Endothelial cell of umbilical vein (primary cell): ENCODE results near the gene OR56B1. TPM values are rescaled to one million over a fixed set of nuclear protein-coding genes. Genes with fewer than 3 reads are reported as not detected.

Experiments
- BruUV-seq: library from RNA; stranded (reverse); fragments of 400-500 nt; replicated peaks from 2 replicates; lab custom pipeline; 2021; lab: Mats Ljungman, UMichigan
- CTCF ChIA-PET: fragments of 300-600, 350-600 bp; sonication (Branson Sonifier 250); formaldehyde crosslinking; loops from one replicate; lab custom pipeline; 2021; ENCODE audit warnings: antibody characterized with exemption, inconsistent platforms; lab: Charles Lee
- POLR2A ChIA-PET: fragments of 300-600, 350-600 bp; sonication (Branson Sonifier 250); formaldehyde crosslinking; loops from one replicate; lab custom pipeline; 2021; ENCODE audit warnings: antibody characterized with exemption, inconsistent platforms; lab: Charles Lee
- DNase-seq: peaks from one replicate; pipeline ENCODE4 v3.0.0-alpha.2; 2011; ENCODE audit warnings: low read depth, low spot score
- FAIRE-seq: peaks from 2 replicates; lab custom pipeline; 2011; peaks lifted over from hg19 to GRCh38; lab: Jason Lieb, UNC
- H2AFZ ChIP-seq: 2 replicates; pipeline ENCODE4 v1.6.0; 2012; ENCODE audit warnings: low read depth, low read length, control low read depth, inconsistent platforms
- H3K27ac ChIP-seq: 2 replicates; pipeline ENCODE4 v1.5.1; 2011; ENCODE audit warnings: low read depth, mild to moderate bottlenecking, control low read depth, low read length, moderate library complexity; ENCODE audit not compliant: insufficient read depth
- H3K27me3 ChIP-seq, 2 experiments: 2 replicates each; pipeline versions ENCODE4 v1.6.0 to v1.6.1; 2011; ENCODE audit warnings: low read length in 2 of 2, mixed read lengths in 1 of 2; ENCODE audit not compliant: control insufficient read depth in 2 of 2, insufficient read depth in 2 of 2
- H3K36me3 ChIP-seq, 2 experiments: 2 replicates in 1 of 2; 3 replicates in 1 of 2; pipeline ENCODE4 v1.5.1; 2011; ENCODE audit warnings: low read length in 2 of 2, mild to moderate bottlenecking in 1 of 2, moderate library complexity in 1 of 2; ENCODE audit not compliant: control insufficient read depth in 2 of 2, insufficient read depth in 2 of 2; ENCODE audit errors: extremely low read depth in 1 of 2
- H3K4me1 ChIP-seq: 3 replicates; pipeline ENCODE4 v1.5.1; 2011; ENCODE audit warnings: mild to moderate bottlenecking, low read length; ENCODE audit not compliant: control insufficient read depth, insufficient read depth; ENCODE audit errors: extremely low read depth
- H3K4me2 ChIP-seq: 2 replicates; pipeline ENCODE4 v1.6.1; 2011; ENCODE audit warnings: low read length, control low read depth, mixed read lengths; ENCODE audit not compliant: insufficient read depth
- H3K4me3 ChIP-seq, 3 experiments: fragments of 200-600 bp in 1 of 3; sonication (generic), shearing (Covaris generic) in 1 of 3; replicated peaks in 1 of 3; 2 replicates each; pipeline ENCODE4 v1.5.1; 2011 to 2016; ENCODE audit warnings: control low read depth in 3 of 3, low read length in 3 of 3, mild to moderate bottlenecking in 2 of 3, inconsistent platforms in 1 of 3, low read depth in 1 of 3, moderate library complexity in 1 of 3; ENCODE audit not compliant: insufficient read depth in 1 of 3
- H3K79me2 ChIP-seq: 2 replicates; pipeline ENCODE4 v1.6.0; 2012; ENCODE audit warnings: low read length, inconsistent platforms; ENCODE audit not compliant: control insufficient read depth, insufficient read depth
- H3K9ac ChIP-seq: replicated peaks from 2 replicates; pipeline ENCODE3; 2011; ENCODE audit warnings: low read length, control low read depth; ENCODE audit not compliant: insufficient read depth; ENCODE audit errors: extremely low read depth
- H3K9me1 ChIP-seq: replicated peaks from 3 replicates; pipeline ENCODE4 v1.6.0; 2011; ENCODE audit warnings: mild to moderate bottlenecking, low read length; ENCODE audit not compliant: control insufficient read depth, insufficient read depth; ENCODE audit errors: extremely low read depth
- H3K9me3 ChIP-seq: replicated peaks from 2 replicates; pipeline ENCODE4 v1.5.1; 2012; ENCODE audit warnings: low read length, inconsistent platforms; ENCODE audit not compliant: control insufficient read depth, insufficient read depth
- H4K20me1 ChIP-seq: replicated peaks from 2 replicates; pipeline ENCODE3; 2011; ENCODE audit warnings: mild to moderate bottlenecking, low read length; ENCODE audit not compliant: control insufficient read depth, insufficient read depth; ENCODE audit errors: extremely low read depth
- EZH2 ChIP-seq: IDR thresholded peaks from 2 replicates; pipeline ENCODE4 v1.6.1; 2012; ENCODE audit warnings: borderline replicate concordance, low read depth, mild to moderate bottlenecking, moderate library complexity, low read length, inconsistent platforms; ENCODE audit not compliant: severe bottlenecking
- FOS ChIP-seq: IDR thresholded peaks from 2 replicates; pipeline ENCODE4 v1.6.1; 2011; ENCODE audit warnings: mild to moderate bottlenecking, low read length, moderate library complexity, borderline replicate concordance; ENCODE audit not compliant: insufficient read depth
- GATA2 ChIP-seq: IDR thresholded peaks from 2 replicates; pipeline ENCODE4 v1.7.0; 2011; ENCODE audit warnings: low read depth, mild to moderate bottlenecking, moderate library complexity, mixed read lengths, low read length; ENCODE audit not compliant: insufficient read length, insufficient read depth
- JUN ChIP-seq: IDR thresholded peaks from 2 replicates; pipeline ENCODE4 v1.6.1; 2011; ENCODE audit warnings: borderline replicate concordance, low read depth; ENCODE audit not compliant: insufficient read length, insufficient read depth
- MYC ChIP-seq: IDR thresholded peaks from one replicate; pipeline ENCODE4 v1.6.1; 2011; ENCODE audit warnings: mild to moderate bottlenecking, low read depth, low read length
- POLR2A ChIP-seq: IDR thresholded peaks from 2 replicates; pipeline ENCODE4 v1.6.1; 2012; ENCODE audit warnings: low read depth, mild to moderate bottlenecking, control low read depth, low read length
- POLR2AphosphoS5 ChIP-seq: IDR thresholded peaks from 2 replicates; pipeline ENCODE4 v1.6.1; 2012; ENCODE audit warnings: low read depth, mild to moderate bottlenecking, control low read depth, low read length, moderate library complexity; ENCODE audit not compliant: insufficient read depth
- dilution Hi-C: fragments of 300-500 bp; cut with MboI; formaldehyde crosslinking; loops from one replicate; pipeline ENCODE4 v1.15.0; 2019; ENCODE audit warnings: low sequenced_read_pairs; ENCODE audit not compliant: extremely low pct_ligation_motif_present
- intact Hi-C: fragments of 100-400 bp; cut with micrococcal nuclease; formaldehyde crosslinking; loops from one replicate; pipeline ENCODE4 v1.10.0; 2022
- polyA plus RNA-seq, 4 experiments: library from polyadenylated mRNA; depleted of rRNA in 3 of 4; stranded (reverse) in 3 of 4; unstranded in 1 of 4; fragments of >200 nt; gene quantifications; 2 replicates each; pipeline versions ENCODE4 v1.2.1 to v1.2.3, GENCODE V29; 2011 to 2012; ENCODE audit warnings: missing spikeins in 1 of 4
- total RNA-seq: library from RNA; stranded (reverse); gene quantifications from 2 replicates; pipeline ENCODE4 v1.2.3, GENCODE V29; 2021
- TF ChIP-seq, protein P1 (sequence below): IDR thresholded peaks from 2 replicates; pipeline ENCODE4 v1.6.1; 2011; ENCODE audit not compliant: insufficient read depth, insufficient read length
- TF ChIP-seq, protein P2 (sequence below), 2 donors: IDR thresholded peaks; 1 replicate in 1 of 2; 2 replicates in 1 of 2; pipeline ENCODE4 v1.5.1; 2011; ENCODE audit warnings: low read length in 2 of 2, mild to moderate bottlenecking in 2 of 2, moderate library complexity in 2 of 2, control low read depth in 1 of 2, inconsistent platforms in 1 of 2, low read depth in 1 of 2; ENCODE audit not compliant: insufficient read depth in 1 of 2; ENCODE audit errors: extremely low read depth in 1 of 2

OR56B1 gene
- total and polyA plus RNA-seq, 2 donors (not counting 3 experiments of a cell fraction or from before 2014, with no cell fraction given): not detected

DNA sequence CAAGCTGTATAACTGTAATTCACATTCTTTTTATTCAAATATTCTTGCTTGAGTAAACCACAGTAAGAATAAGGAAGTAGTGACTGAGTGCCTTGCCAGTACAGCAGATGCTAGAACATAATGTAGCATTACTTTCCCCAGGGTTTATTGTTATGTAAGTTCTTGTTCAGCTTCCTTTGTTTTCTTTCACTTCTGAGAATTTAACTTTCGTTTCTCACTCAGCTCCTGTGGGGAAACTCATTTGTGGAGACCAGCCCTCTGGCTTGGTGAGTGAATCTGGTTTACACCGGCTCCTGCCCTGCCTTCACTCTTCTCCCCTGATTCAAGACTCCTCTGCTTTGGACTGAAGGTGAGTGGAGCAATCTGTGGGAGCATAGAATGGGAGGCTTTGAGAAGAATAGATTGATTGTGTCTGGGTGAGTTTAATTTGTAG lies 46.7 kb upstream of the OR56B1 start, which contains the start of gene TRIM22:
TSS of gene TRIM22 (plus strand) at position 240 of the 433 bp plus-strand sequence. CDS start 6,443 bp downstream, outside the sequence.
- Histone ChIP-seq H4K20me1 (no peaks in the 10 kb centered on the region), H3K36me3 (no peaks in the 10 kb centered on the region), H3K4me3 (peak within 1 kb of the TSS; percentile 34 to 97 (median 95)), H3K9me3 (no peaks in the 10 kb centered on the region), H3K9ac (peak within 1 kb of the TSS; percentile 98), H3K27me3 (no peaks in the 10 kb centered on the region), H3K9me1 (no peaks in the 10 kb centered on the region), H3K4me2 (peak within 1 kb of the TSS; percentile 97), H3K4me1 (peaks cover 31% of the 10 kb centered on the region), H3K27ac (peak within 1 kb of the TSS; percentile 98), H3K79me2 (peaks cover 15% of the 10 kb centered on the region), H2AFZ (peak within 1 kb of the TSS; percentile 79)
- TF ChIP-seq, protein P1, sequence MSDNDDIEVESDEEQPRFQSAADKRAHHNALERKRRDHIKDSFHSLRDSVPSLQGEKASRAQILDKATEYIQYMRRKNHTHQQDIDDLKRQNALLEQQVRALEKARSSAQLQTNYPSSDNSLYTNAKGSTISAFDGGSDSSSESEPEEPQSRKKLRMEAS: no peak
- TF ChIP-seq POLR2AphosphoS5: no peak
- TF ChIP-seq EZH2: no peak
- TF ChIP-seq MYC: no peak
- TF ChIP-seq GATA2: no peak
- no peak for TF ChIP-seq JUN
- no peak for FAIRE-seq
- dilution Hi-C loops (no loop called here), intact Hi-C loops (loop anchor here (5.0 kb wide), 1 partner anchor 633 kb away; the partner anchor contains the start of gene CAVIN3)
- POLR2A ChIA-PET: no interaction called here
- peak; percentile 86 for DNase-seq
- BruUV-seq: no TSS peak
- CTCF ChIA-PET: interaction anchor here (1.2 to 2.4 kb wide), 5 partner anchors 10 to 673 kb away, joined by 3 to 13 read pairs (median 6); no protein-coding TSS in a partner anchor

DNA sequence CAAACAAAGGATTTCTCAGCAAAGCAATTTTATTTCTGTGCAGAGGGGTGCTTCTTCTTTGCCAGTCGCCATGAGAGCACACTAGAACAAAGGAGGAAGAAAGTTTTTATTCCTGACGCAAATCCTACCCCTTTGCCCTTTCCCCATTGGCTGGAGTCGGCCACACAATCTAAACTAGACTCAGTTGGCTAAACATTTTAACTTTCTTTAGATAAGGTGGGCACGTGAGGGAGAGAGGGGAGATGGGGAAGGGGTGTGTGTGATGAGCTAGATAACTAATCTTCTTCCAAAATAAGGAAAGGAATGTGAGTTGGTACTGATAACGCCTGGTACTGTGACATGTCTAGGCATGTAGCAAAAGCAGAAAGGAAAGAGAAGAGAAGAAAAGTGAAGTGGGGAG lies 46.0 kb upstream of the OR56B1 start:
- POLR2A ChIA-PET: no interaction called here
- CTCF ChIA-PET: interaction anchor here (1.0 to 2.4 kb wide), 6 partner anchors 9 to 673 kb away, joined by 3 to 13 read pairs (median 6); no protein-coding TSS in a partner anchor

More for the DNA sequence above, 46.0 kb upstream of the OR56B1 start:
- Histone ChIP-seq H3K27ac (peak overlapping the region; percentile 98), H3K79me2 (peaks cover 15% of the 10 kb centered on the region), H3K4me2 (peak overlapping the region; percentile 97), H2AFZ (peak overlapping the region; percentile 79), H3K36me3 (no peaks in the 10 kb centered on the region), H3K27me3 (no peaks in the 10 kb centered on the region), H3K9me1 (no peaks in the 10 kb centered on the region), H3K4me1 (peaks cover 29% of the 10 kb centered on the region), H3K9me3 (no peaks in the 10 kb centered on the region), H4K20me1 (no peaks in the 10 kb centered on the region), H3K9ac (peak overlapping the region; percentile 98), H3K4me3 (peak overlapping the region; percentile 34 to 97 (median 95))
- no TSS peak for BruUV-seq
- TF ChIP-seq POLR2AphosphoS5 (peak; percentile 21), FOS (no peak), POLR2A (peak; percentile 55), MYC (no peak), GATA2 (no peak)
- TF ChIP-seq, protein P2, sequence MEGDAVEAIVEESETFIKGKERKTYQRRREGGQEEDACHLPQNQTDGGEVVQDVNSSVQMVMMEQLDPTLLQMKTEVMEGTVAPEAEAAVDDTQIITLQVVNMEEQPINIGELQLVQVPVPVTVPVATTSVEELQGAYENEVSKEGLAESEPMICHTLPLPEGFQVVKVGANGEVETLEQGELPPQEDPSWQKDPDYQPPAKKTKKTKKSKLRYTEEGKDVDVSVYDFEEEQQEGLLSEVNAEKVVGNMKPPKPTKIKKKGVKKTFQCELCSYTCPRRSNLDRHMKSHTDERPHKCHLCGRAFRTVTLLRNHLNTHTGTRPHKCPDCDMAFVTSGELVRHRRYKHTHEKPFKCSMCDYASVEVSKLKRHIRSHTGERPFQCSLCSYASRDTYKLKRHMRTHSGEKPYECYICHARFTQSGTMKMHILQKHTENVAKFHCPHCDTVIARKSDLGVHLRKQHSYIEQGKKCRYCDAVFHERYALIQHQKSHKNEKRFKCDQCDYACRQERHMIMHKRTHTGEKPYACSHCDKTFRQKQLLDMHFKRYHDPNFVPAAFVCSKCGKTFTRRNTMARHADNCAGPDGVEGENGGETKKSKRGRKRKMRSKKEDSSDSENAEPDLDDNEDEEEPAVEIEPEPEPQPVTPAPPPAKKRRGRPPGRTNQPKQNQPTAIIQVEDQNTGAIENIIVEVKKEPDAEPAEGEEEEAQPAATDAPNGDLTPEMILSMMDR (IDR thresholded peaks at IDR 0.05; ENCODE audit: extremely low read depth in 1 of 2, insufficient read depth in 1 of 2, low read depth in 1 of 2, low read length in 2 of 2): no peak
- TF ChIP-seq, protein P1: no peak
- DNase-seq: peak; percentile 84
- peak; percentile 82 for FAIRE-seq
- intact Hi-C loops (no loop called here), dilution Hi-C loops (no loop called here)
